ENCODE data around the gene BTBD9. TPM values are rescaled to one million over a fixed set of nuclear protein-coding genes. Genes with fewer than 3 reads are reported as not detected.

The BTBD9 gene
- total RNA-seq, 1 experiment from 2014 or later = 8.9 TPM

- Histone ChIP-seq H3K4ac (ENCODE audit: low read depth, low read length) (no peak overlapping the region), H4K5ac (ENCODE audit: insufficient read length, low read depth, low read length) (no peak overlapping the region), H2BK20ac (ENCODE audit: low read depth, low read length, poor library complexity, severe bottlenecking) (no peak overlapping the region), H2BK5ac (ENCODE audit: insufficient read length, low read length) (no peak overlapping the region), H3K18ac (ENCODE audit: insufficient read length, low read depth, low read length) (no peak overlapping the region), H3K23ac (ENCODE audit: insufficient read length, low read depth, low read length) (no peak overlapping the region), H3K27me3 (ENCODE audit: insufficient read depth, low read length) (no peaks in the 10 kb centered on the region), H3K79me1 (ENCODE audit: insufficient read depth, low read depth, low read length, poor library complexity, severe bottlenecking) (no peaks in the 10 kb centered on the region), H3K4me2 (ENCODE audit: insufficient read depth, insufficient read length, low read length) (no peak overlapping the region), H3T11ph (ENCODE audit: low read length) (no peak overlapping the region), H4K8ac (replicated peaks; ENCODE audit: insufficient read length, low read depth, low read length) (no peak overlapping the region), H3K27ac (ENCODE audit: insufficient read length, low read depth, low read length) (no peak overlapping the region), H3K4me1 (ENCODE audit: insufficient read depth, low read length) (peaks cover 11% of the 10 kb centered on the region; the same call in 1 of the 2 replicates), H4K91ac (ENCODE audit: insufficient read length, low read depth, low read length) (no peak overlapping the region), H3K56ac (ENCODE audit: insufficient read length, low read depth, low read length) (no peak overlapping the region), H2AFZ (ENCODE audit: low read length) (no peak overlapping the region), H3K9me3 (ENCODE audit: control insufficient read depth, low read depth, low read length) (no peaks in the 10 kb centered on the region), H3K14ac (ENCODE audit: insufficient read depth, low read length) (no peak overlapping the region), H4K20me1 (ENCODE audit: control insufficient read depth, insufficient read depth, insufficient read length) (no peaks in the 10 kb centered on the region), H3K9ac (ENCODE audit: extremely low read depth, insufficient read length, low read length) (no peak overlapping the region), H2BK120ac (ENCODE audit: low read depth, low read length, poor library complexity, severe bottlenecking) (no peak overlapping the region), H3K23me2 (ENCODE audit: insufficient read length, low read depth, low read length, poor library complexity, severe bottlenecking) (no peaks in the 10 kb centered on the region), H2AK5ac (ENCODE audit: insufficient read length, low read length) (no peak overlapping the region), H2BK12ac (ENCODE audit: insufficient read length, low read depth, low read length) (no peak overlapping the region), H3K79me2 (ENCODE audit: insufficient read depth, low read length) (no peaks in the 10 kb centered on the region), H2BK15ac (ENCODE audit: low read depth, low read length) (no peak overlapping the region)
- H3K4me1 Mint-ChIP-seq = peaks cover 30 to 33% of the 10 kb centered on the region in 2 experiments
- peaks cover 1% of the 10 kb centered on the region; the same call in 1 of the 2 replicates for H3K27me3 Mint-ChIP-seq (ENCODE audit: low read depth)
- no peaks in the 10 kb centered on the region for H3K9me3 Mint-ChIP-seq
- H3K27ac Mint-ChIP-seq = no peak overlapping the region
- no CpG with 5 or more reads among the region's 2 CpGs for WGBS (ENCODE audit: extremely low coverage, insufficient read length, low lambda C conversion rate)
- H3K36me3 Mint-ChIP-seq (ENCODE audit: insufficient read depth in 1 of 3, low read depth in 3 of 3) = peaks cover 0 to 4% (median 4%) of the 10 kb centered on the region in 3 experiments; a peak in 2 of 7 replicates
- no peak for DNase-seq
- TF ChIP-seq CTCF (conservative IDR thresholded peaks at IDR 0.05) = no peak
- H3K4me3 Mint-ChIP-seq = no peak overlapping the region
Measured at GRCh38 chr6:38259736-38260135, 380.0 kb downstream of the BTBD9 start.

All from H9 (cell line).